GM19397 (cell line): ENCODE data around the gene HTR4.

Experiments used
- ATAC-seq: cut with Tn5 transposase; IDR thresholded peaks from one replicate; pipeline ENCODE4 v1.9.1; 2021; ENCODE audit warnings: mild to moderate bottlenecking, moderate library complexity; ENCODE audit not compliant: unreplicated experiment

The HTR4 gene

GRCh38 chr5:148619484-148619883 is 34.8 kb downstream of the HTR4 start:
- ATAC-seq: no peak

DNA sequence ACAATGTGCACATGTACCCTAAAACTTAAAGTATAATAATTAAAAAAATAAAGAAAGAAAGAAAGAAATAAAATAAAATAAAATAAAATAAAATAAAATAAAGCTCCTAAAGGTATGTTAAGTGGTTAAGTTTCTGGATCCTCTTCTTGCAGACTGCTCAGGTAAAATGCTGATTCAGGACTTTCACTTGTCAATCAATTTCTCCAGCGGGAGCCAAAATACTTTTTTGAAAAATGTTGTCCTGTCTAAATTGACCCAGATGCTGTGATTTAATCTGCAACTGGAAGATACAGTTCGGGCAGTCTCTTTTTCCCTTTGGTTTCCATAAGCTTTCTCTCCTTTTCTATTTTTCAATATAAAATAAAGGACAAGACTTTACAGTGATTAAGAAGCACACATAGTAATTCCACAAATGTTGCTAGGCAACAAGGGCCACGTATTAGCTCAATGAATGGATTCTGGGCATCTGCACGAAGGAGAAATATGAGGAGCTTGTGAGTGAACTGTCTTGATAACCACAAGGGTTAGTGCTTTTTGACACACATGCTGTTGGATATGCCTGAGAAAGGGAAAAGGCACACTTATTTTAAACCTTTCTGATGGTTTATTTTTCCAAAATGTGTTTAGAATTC is 38.6 kb downstream of the HTR4 start:
- no peak for ATAC-seq

- ATAC-seq: no peak
Measured at GRCh38 chr5:148607406-148607805, 46.9 kb downstream of the HTR4 start.

GRCh38 chr5:148606296-148606695 is 48.0 kb downstream of the HTR4 start:
- ATAC-seq: no peak

- no peak for ATAC-seq
Measured at GRCh38 chr5:148599187-148599586, 55.1 kb downstream of the HTR4 start.

- ATAC-seq: no peak
Measured at GRCh38 chr5:148595697-148596096, 58.6 kb downstream of the HTR4 start.

- no peak for ATAC-seq
Measured at GRCh38 chr5:148586796-148587195, 67.5 kb downstream of the HTR4 start.

GRCh38 chr5:148585988-148586387 is 68.3 kb downstream of the HTR4 start:
- no peak for ATAC-seq

DNA sequence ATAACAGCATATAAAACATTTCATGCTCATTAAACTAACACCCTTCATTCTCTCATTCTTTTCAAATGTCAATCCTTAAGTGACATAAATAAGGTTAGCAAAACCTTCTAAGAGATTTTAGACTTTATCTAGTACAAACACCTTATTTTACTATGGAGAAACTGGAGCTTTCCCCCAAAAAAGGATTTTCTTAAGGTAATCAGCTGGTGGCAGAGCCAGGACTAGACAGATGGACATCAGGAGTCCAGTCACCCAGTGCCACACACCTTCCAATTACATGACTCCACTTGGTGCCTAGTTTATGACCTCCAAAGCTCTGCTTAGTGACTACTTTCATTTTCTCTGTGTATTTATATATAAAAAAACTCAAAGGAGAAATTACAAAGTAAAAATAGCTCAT is 70.2 kb downstream of the HTR4 start:
- no peak for ATAC-seq

DNA sequence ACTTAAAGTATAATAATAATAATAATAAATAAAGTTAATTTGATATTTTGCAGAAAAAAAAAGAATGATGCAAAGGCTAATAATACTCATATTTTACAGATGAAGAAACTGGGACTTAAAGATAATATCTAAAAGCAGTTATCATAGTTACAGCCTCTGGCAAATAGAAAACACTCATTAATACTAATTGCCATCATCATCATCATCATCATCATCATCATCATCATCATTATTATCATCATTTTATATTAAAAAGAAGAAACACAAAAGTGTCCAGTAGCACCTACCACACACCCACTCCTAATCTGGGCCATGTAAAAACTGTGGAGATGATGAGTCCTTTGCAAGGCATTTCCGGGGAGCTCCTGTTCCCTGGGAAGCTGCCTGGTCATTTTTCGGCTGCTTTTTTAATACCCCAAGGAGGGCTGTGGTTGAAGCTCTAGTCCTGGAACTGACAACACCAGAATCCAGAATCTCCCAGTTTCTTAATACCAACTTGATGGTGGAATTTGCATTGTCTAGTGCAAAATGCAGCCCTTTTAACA is 70.8 kb downstream of the HTR4 start:
- ATAC-seq: no peak

GRCh38 chr5:148574167-148574566 is 80.2 kb downstream of the HTR4 start:
- ATAC-seq: no peak

DNA sequence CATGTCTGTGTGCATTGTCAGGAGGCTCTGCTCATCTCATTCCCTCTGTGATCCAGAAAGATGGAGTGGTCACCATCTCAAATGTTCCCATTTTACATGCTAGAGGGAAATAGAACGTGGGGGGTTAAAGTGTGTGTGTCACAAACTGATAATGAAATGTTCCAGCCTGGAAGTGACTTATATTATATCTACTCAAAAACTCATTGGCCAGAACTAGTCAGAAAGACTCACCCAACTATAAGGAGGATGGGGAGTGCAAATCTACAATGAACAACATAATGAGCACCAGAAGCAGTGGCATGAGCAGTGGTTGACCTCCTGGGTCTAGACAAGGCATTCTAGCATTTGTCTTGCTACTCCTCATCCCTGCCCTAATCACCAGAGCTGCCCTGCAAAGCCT is 81.0 kb downstream of the HTR4 start:
- ATAC-seq: no peak

DNA sequence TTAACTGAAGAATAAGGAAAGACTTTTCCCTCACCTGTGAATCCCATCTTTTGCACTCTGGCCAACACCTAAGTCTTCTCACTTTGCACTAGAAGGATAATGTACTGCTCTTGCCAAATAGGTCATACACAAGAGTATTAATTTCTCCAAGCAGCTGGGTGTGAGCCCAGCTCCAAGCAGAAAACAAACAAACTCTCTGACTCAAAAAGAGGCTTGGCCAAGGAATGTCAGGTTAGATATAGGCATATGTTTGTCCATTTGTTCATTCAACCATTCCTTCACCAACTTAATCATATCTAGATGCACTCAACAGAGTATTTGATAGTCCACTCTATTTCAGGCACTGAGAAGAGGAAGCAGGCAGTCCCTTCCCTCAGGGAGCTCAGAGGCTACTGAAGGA is 84.4 kb downstream of the HTR4 start:
- ATAC-seq: no peak

DNA sequence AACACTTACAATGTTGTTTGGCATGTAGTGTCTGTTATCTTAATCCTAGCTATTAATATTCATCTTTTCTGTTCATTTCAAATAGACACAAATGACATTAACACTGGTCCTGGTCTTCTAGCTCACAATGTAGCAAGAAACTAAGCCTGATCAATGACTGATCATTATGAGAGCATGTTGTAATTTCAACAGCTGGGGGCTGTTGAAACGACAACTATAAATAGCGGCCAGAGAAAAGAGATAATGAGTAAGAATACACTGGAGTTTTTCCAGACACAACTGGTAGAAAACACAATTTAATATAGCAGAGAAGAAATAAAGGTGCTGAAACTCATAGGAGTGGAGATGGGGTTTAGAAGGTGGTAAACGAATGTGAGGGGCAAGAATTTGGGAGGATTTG is 89.2 kb downstream of the HTR4 start:
- no peak for ATAC-seq

DNA sequence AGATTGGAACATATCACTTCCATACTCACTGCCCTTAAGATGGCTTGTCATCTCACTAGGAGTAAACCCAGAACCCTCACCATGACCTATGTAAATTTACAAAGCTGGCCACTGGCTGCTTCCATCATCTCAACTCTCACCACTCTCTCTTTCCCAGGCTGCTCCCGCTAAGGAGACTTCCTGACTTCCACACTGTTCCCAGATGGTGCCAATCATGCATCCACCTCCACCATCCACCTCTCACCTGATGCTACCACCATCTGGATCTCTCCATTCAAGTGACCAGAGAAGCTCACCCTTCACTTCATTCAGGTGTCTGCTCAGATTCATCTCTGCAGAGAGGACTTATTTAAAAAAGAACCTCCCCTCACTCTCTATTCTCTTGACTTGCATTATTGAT is 91.3 kb downstream of the HTR4 start:
- no peak for ATAC-seq

GRCh38 chr5:148561801-148562311 is 92.5 kb downstream of the HTR4 start:
- no peak for ATAC-seq

DNA sequence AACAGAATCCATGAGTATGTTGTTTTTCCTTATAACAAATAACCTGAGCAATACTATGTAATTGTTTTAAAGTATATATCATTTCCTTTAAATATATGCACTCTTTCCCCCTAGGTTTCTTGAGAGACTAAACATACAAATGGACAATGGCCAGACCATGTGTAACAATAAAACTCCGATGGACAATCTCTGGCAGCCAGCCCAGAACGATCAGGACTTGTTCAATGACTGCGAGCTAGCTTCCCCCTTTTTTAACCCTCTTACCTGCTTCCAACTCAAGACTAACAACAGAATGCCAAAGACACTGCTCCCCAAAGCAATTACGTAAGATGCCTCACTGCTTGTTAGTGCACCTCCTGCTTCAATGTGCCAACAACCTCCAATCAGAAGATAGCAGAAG is 94.9 kb downstream of the HTR4 start:
- ATAC-seq: no peak

- ATAC-seq: no peak
Measured at GRCh38 chr5:148558892-148559291, 95.4 kb downstream of the HTR4 start.

GRCh38 chr5:148556835-148557234 is 97.5 kb downstream of the HTR4 start:
- ATAC-seq: no peak

DNA sequence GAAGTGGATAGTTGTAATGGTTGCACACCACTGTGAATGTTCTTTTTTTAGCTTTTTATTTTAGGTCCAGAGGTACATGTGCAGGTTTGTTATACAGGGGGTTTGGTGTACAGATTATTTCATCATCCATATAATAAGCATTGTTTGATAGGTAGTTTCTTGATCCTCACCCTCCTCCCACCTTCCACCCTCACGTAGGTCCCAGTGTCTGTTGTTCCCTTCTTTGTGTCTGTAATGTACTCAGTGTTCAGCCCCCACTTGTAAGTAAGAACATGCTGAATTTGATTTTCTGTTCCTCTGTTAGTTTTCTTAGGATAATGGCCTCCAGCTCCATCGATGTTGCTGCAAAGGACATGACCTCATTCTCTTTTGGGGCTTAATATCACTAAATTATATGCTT is 99.7 kb downstream of the HTR4 start:
- no peak for ATAC-seq

DNA sequence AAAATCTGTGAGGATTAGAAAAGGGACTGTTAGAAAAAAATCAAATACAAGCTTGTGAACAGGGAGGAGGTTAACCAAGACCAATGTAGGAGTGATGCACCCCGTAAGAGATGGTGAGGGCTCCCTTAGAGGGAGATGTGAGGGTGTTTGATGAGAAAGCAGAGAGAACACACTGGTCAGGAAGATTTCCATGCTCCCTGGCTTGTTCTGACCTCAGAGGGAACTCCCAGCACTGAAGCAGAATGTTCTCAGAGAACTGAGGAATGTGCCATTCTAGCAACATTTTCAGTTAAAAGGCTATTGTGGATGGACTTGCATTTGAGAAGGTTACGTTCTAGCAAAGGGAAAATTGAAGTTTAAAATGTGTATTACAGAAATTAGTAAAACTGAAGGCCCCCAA is 110.6 kb downstream of the HTR4 start:
- ATAC-seq: no peak

DNA sequence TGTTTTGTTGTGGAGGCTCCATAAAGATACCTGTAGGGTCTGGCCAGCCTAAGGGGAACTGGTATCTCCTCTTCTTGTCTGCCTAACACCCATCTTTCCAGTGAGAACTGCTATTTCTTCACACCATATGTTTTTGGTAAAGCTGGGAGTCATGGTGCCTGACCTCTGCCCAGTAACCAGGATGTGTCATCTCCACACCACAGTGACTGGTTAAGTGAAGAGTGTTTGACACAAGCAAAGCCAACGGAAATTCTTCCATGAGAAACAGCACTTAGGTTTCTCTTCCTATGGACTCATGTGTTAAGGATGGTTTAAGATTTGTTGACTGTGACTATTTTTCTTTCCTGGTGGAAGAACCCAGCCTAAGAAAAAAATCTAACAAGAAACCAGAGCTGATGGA is 111.5 kb downstream of the HTR4 start:
- ATAC-seq: no peak
